ENCODE data around the gene GLUL.

GRCh38 chr1:182335771-182336566, 55.6 kb downstream of the GLUL start:
- TF ChIP-seq CTCF (IDR thresholded peaks at IDR 0.05 in 2 of 3, conservative IDR thresholded peaks at IDR 0.05 in 1 of 3; ENCODE audit: borderline replicate concordance in 1 of 3, insufficient read depth in 1 of 3, low read depth in 2 of 3, low read length in 2 of 3) = no peak
- TF ChIP-seq EZH2phosphoT487 (IDR thresholded peaks at IDR 0.05; ENCODE audit: borderline replicate concordance) = no peak
- no peak for TF ChIP-seq RAD21 (IDR thresholded peaks at IDR 0.05; ENCODE audit: low read depth)
- TF ChIP-seq POLR2A (IDR thresholded peaks at IDR 0.05; ENCODE audit: borderline replicate concordance, extremely low read depth, insufficient read depth, insufficient read length) = no peak
- TF ChIP-seq JUND (IDR thresholded peaks at IDR 0.05) = no peak
- no peak for TF ChIP-seq EZH2 (IDR thresholded peaks at IDR 0.05)
- TF ChIP-seq ZBTB33 (IDR thresholded peaks at IDR 0.05; ENCODE audit: extremely low read depth, insufficient replicate concordance, low read length) = no peak
